GM23248 (cell line): ENCODE data around the gene APEH.
"Not testable (repeated sequence)": the region's sequence is repeated elsewhere in the genome, so short reads cannot be mapped to it uniquely, and the experiment has no call there.

Experiments used
- EZH2 ChIP-seq: fragments of 200-600 bp; sonication (generic); IDR thresholded peaks from 2 replicates; pipeline ENCODE4 v1.6.1; 2018; ENCODE audit warnings: antibody characterized with exemption, mild to moderate bottlenecking; ENCODE audit not compliant: insufficient read depth, poor library complexity, severe bottlenecking
- EZH2phosphoT487 ChIP-seq: fragments of 200-600 bp; sonication (generic); IDR thresholded peaks from 2 replicates; pipeline ENCODE4 v1.6.1; 2018; ENCODE audit warnings: antibody characterized with exemption, moderate library complexity, mild to moderate bottlenecking, low read depth; ENCODE audit not compliant: insufficient read depth

- not testable (repeated sequence) for TF ChIP-seq EZH2phosphoT487, EZH2
Observed at GRCh38 chr3:49691481-49691880, 17.3 kb downstream of the APEH start.
